ENCODE measurements around the gene SLC45A1. TPM values are rescaled to one million over a fixed set of nuclear protein-coding genes. Genes with fewer than 3 reads are reported as not detected.

Gene SLC45A1
- polyA plus RNA-seq, 3 donors: 0.21 TPM; not detected in 2

DNA sequence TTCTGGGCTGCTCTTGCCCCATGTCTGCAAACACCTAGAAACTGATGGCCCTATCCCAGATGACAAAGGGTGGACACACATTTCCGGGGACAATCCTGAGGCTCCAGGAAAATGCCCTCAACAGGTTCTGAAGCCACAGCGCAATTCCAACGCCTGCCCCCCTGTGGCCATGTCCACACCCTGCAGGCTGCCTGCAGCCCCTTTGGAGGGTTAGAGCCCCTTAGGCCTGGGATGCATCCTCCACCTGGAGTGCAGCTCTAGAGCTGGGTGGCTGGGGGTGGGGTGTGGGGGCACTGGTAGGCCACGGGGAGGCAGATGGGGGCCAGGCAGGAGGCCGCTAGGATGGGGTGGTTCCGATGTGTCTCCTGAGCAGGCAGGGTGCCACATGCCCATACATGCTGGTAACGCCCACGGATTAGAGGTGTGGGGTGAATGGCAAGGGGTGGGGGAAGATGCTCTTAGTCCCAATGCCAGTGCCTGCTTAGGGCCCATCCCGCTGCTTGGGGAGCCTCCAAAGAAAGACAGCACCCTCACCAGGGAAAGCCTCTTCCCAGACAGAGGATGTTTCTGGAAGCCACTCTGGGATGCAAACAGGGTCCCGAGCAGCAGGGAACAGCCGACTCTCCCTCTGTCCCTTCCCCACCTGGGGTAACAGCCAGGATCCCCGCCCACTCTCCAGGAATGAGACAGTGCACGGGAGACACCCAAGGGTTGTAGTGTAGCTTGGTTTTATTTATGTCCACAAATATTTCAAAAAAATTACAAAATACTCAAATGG, 34.0 kb downstream of the SLC45A1 start:
- no peak for DNase-seq
- peaks cover 2% of the 10 kb centered on the region for H3K4me1 Mint-ChIP-seq
- H3K9ac ChIP-seq (ENCODE audit: insufficient read depth, low read length, poor library complexity, severe bottlenecking): no peak overlapping the region

DNA sequence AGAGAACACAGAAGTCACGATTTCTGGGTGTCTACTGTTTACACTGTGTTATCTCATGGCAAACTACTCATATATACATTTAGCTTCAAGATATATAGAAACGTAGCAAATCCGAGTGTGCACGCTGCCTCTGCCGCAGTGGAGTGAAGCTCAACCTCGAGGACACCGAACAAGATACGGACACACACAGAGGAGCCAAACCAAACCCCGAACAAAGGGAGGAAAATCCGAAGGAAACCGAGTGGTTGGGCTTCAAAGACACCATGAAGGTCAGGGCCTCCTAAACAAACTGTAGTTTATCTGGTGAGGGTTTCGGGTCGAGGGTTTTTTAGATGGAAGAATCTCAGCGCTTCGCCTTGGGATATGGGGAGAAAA, 34.5 kb downstream of the SLC45A1 start:
- Histone ChIP-seq H3K36me3 (replicated peaks in 1 of 2; ENCODE audit: control insufficient read depth in 1 of 2, insufficient read depth in 2 of 2, low read length in 2 of 2) (peaks cover 42 to 53% of the 10 kb centered on the region in 2 donors), H3K9me3 (replicated peaks in 1 of 2; ENCODE audit: control insufficient read depth in 1 of 2, insufficient read depth in 1 of 2, low read length in 2 of 2) (no peaks in the 10 kb centered on the region), H3K27ac (ENCODE audit: low read depth in 1 of 2, low read length in 2 of 2) (no peak overlapping the region), H2AFZ (ENCODE audit: insufficient read depth, low read depth, low read length, poor library complexity, severe bottlenecking) (no peak overlapping the region), H3K4me2 (replicated peaks; ENCODE audit: extremely low read depth, low read length, poor library complexity, severe bottlenecking) (no peak overlapping the region), H4K20me1 (ENCODE audit: insufficient read depth, low read length) (peaks cover 52% of the 10 kb centered on the region), H3K27me3 (ENCODE audit: control insufficient read depth in 2 of 2, insufficient read depth in 2 of 2, low read length in 2 of 2) (no peaks in the 10 kb centered on the region), H3K9ac (ENCODE audit: insufficient read depth, low read length, poor library complexity, severe bottlenecking) (no peak overlapping the region), H3K4me1 (ENCODE audit: control insufficient read depth in 1 of 2, insufficient read depth in 2 of 2, low read length in 2 of 2) (no peaks in the 10 kb centered on the region), H3K79me2 (ENCODE audit: insufficient read depth, low read length) (no peaks in the 10 kb centered on the region), H3K4me3 (replicated peaks in 1 of 3; ENCODE audit: low read depth in 2 of 3, low read length in 3 of 3) (no peak overlapping the region)
- intact Hi-C loops (cut with micrococcal nuclease): no loop called here
- H3K27me3 Mint-ChIP-seq (ENCODE audit: low read depth in 3 of 3): peaks cover 0 to 8% (median 7%) of the 10 kb centered on the region in 3 donors
- H3K4me3 Mint-ChIP-seq: no peak overlapping the region
- TF ChIP-seq, protein P1, sequence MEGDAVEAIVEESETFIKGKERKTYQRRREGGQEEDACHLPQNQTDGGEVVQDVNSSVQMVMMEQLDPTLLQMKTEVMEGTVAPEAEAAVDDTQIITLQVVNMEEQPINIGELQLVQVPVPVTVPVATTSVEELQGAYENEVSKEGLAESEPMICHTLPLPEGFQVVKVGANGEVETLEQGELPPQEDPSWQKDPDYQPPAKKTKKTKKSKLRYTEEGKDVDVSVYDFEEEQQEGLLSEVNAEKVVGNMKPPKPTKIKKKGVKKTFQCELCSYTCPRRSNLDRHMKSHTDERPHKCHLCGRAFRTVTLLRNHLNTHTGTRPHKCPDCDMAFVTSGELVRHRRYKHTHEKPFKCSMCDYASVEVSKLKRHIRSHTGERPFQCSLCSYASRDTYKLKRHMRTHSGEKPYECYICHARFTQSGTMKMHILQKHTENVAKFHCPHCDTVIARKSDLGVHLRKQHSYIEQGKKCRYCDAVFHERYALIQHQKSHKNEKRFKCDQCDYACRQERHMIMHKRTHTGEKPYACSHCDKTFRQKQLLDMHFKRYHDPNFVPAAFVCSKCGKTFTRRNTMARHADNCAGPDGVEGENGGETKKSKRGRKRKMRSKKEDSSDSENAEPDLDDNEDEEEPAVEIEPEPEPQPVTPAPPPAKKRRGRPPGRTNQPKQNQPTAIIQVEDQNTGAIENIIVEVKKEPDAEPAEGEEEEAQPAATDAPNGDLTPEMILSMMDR (IDR thresholded peaks at IDR 0.05): no peak
- peaks cover 2% of the 10 kb centered on the region for H3K4me1 Mint-ChIP-seq
- DNase-seq: no peak
- peak overlapping the region in 2 of 7 donors; percentile 23 to 32 for H3K27ac Mint-ChIP-seq
- WGBS (ENCODE audit: insufficient coverage): 98% methylated on average over 5 of the region's 15 CpGs
- no peaks in the 10 kb centered on the region for H3K9me3 Mint-ChIP-seq
- H3K36me3 Mint-ChIP-seq: peaks cover 45 to 47% of the 10 kb centered on the region in 2 donors

More for the DNA sequence above, 34.0 kb downstream of the SLC45A1 start:
- Histone ChIP-seq H2AFZ (ENCODE audit: insufficient read depth, low read depth, low read length, poor library complexity, severe bottlenecking) (no peak overlapping the region), H3K4me2 (replicated peaks; ENCODE audit: extremely low read depth, low read length, poor library complexity, severe bottlenecking) (no peak overlapping the region), H3K36me3 (replicated peaks in 1 of 2; ENCODE audit: control insufficient read depth in 1 of 2, insufficient read depth in 2 of 2, low read length in 2 of 2) (peaks cover 36 to 47% of the 10 kb centered on the region in 2 donors), H3K4me1 (ENCODE audit: control insufficient read depth in 1 of 2, insufficient read depth in 2 of 2, low read length in 2 of 2) (no peaks in the 10 kb centered on the region), H3K4me3 (replicated peaks in 1 of 3; ENCODE audit: low read depth in 2 of 3, low read length in 3 of 3) (no peak overlapping the region), H3K9me3 (replicated peaks in 1 of 2; ENCODE audit: control insufficient read depth in 1 of 2, insufficient read depth in 1 of 2, low read length in 2 of 2) (no peaks in the 10 kb centered on the region), H3K27me3 (ENCODE audit: control insufficient read depth in 2 of 2, insufficient read depth in 2 of 2, low read length in 2 of 2) (no peaks in the 10 kb centered on the region), H4K20me1 (ENCODE audit: insufficient read depth, low read length) (peaks cover 46% of the 10 kb centered on the region), H3K79me2 (ENCODE audit: insufficient read depth, low read length) (no peaks in the 10 kb centered on the region), H3K27ac (ENCODE audit: low read depth in 1 of 2, low read length in 2 of 2) (no peak overlapping the region)
- Mint-ChIP-seq H3K4me3 (no peak overlapping the region), H3K27ac (peak overlapping the region in 2 of 7 donors; percentile 6 to 24), H3K9me3 (no peaks in the 10 kb centered on the region), H3K36me3 (peaks cover 41 to 42% of the 10 kb centered on the region in 2 donors), H3K27me3 (ENCODE audit: low read depth in 3 of 3) (peaks cover 0 to 8% (median 7%) of the 10 kb centered on the region in 3 donors)
- TF ChIP-seq, protein P1 (IDR thresholded peaks at IDR 0.05): peak; percentile 64
- intact Hi-C loops (cut with micrococcal nuclease): no loop called here
- WGBS (ENCODE audit: insufficient coverage): 83% methylated on average over 6 of the region's 13 CpGs
